Inflammatory macrophage (primary cell): ENCODE results near the gene DPM1.
A peak's percentile ranks its signal among the peaks of the same experiment; 100 is the strongest.

ENCODE experiments used
- DNase-seq, 2 donors: peaks; one replicate each; pipeline ENCODE4 v3.0.0-alpha.2; 2020 to 2022

Gene DPM1

GRCh38 chr20:50930139-50930975 lies 28.0 kb downstream of the DPM1 start:
- no peak for DNase-seq

GRCh38 chr20:50929299-50930138 lies 28.8 kb downstream of the DPM1 start:
- DNase-seq: peak; percentile 95

GRCh38 chr20:50928469-50928868 lies 29.9 kb downstream of the DPM1 start:
- no peak for DNase-seq

GRCh38 chr20:50926530-50926929 lies 31.8 kb downstream of the DPM1 start:
- DNase-seq: peak in 1 of 2 donors; percentile 39

- DNase-seq: peak in 1 of 2 donors; percentile 29
Measured at GRCh38 chr20:50924261-50924920, 33.9 kb downstream of the DPM1 start.

- DNase-seq: no peak
Measured at GRCh38 chr20:50921803-50922501, 36.4 kb downstream of the DPM1 start.

GRCh38 chr20:50920997-50921396 lies 37.3 kb downstream of the DPM1 start:
- no peak for DNase-seq

- DNase-seq: no peak
Measured at GRCh38 chr20:50919567-50919966, 38.8 kb downstream of the DPM1 start.

GRCh38 chr20:50918403-50918802 lies 39.9 kb downstream of the DPM1 start:
- no peak for DNase-seq

- no peak for DNase-seq
Measured at GRCh38 chr20:50916934-50917333, 41.4 kb downstream of the DPM1 start.

GRCh38 chr20:50916257-50916656 lies 42.1 kb downstream of the DPM1 start:
- DNase-seq: no peak

GRCh38 chr20:50915424-50915823 lies 42.9 kb downstream of the DPM1 start:
- no peak for DNase-seq

- DNase-seq: no peak
Measured at GRCh38 chr20:50913690-50914375, 44.5 kb downstream of the DPM1 start.

GRCh38 chr20:50911716-50912115 lies 46.6 kb downstream of the DPM1 start:
- no peak for DNase-seq

GRCh38 chr20:50911030-50911429 lies 47.3 kb downstream of the DPM1 start:
- DNase-seq: no peak

GRCh38 chr20:50909413-50909812 lies 48.9 kb downstream of the DPM1 start:
- no peak for DNase-seq

GRCh38 chr20:50904067-50904570 lies 54.2 kb downstream of the DPM1 start:
- no peak for DNase-seq

GRCh38 chr20:50903353-50904051 lies 54.8 kb downstream of the DPM1 start:
- DNase-seq: no peak

- no peak for DNase-seq
Measured at GRCh38 chr20:50901301-50901700, 57.0 kb downstream of the DPM1 start.

- no peak for DNase-seq
Measured at GRCh38 chr20:50900261-50900660, 58.1 kb downstream of the DPM1 start.

GRCh38 chr20:50898475-50898874 lies 59.9 kb downstream of the DPM1 start:
- no peak for DNase-seq
